Middle frontal gyrus (tissue), 1 donor: ENCODE measurements around the gene GPR101.
"Not testable (repeated sequence)": the region's sequence is repeated elsewhere in the genome, so short reads cannot be mapped to it uniquely, and the experiment has no call there.

Experiments used
- DNase-seq: peaks from one replicate; pipeline ENCODE4 v3.0.0-alpha.2; 2015; ENCODE audit warnings: low spot score; ENCODE audit errors: extremely low spot score

GPR101 gene

DNA sequence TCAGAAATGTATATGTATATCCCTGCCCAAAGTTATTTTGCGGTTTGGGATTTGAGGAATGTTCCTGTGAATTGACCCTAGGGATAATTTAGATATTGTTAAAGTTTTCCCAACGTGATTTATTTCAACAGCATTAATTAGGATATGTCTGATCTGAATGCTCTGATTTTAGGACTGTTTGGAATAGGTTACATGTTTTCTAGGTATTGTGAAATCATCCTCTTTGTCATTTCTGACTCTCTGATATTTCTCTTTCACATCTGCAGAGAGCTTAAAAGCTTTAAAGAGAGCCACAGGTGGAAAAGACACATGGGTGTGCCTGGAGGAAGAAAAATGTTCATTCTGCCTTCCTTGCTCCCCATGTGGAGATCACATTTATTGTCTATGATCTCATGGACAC, 5.1 kb downstream of the GPR101 start:
- no peak for DNase-seq

DNA sequence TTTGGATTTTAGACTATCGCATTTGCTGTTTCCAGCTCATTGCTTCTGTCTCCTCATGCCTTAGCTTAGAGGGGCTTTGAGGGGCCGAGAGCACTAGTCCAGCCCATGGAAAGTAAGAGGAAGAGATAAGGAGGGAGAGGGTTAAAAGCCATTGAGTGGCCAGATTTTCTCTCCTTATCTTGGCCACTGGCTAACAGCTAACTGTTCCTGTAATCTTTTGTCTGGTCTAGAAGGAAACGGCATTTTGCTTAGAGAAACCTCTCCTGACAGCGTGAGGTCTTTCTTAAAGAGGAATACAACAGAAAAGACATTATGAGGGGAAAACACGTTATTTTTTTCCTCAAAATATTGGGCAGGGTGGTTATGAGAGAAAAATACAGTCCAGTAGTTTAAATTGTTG, 7.9 kb downstream of the GPR101 start:
- no peak for DNase-seq

DNA sequence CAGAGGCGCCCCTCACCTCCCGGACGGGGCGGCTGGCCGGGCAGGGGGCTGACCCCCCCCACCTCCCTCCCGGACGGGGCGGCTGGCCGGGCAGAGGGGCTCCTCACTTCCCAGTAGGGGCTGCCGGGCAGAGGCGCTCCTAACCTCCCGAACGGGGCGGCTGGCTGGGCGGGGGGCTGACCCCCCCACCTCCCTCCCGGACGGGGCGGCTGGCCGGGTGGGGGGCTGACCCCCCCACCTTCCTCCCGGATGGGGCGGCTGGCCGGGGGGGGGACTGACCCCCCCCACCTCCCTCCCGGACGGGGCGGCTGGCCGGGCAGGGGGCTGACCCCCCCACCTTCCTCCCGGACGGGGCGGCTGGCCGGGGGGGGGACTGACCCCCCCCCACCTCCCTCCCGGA, 33.6 kb downstream of the GPR101 start:
- DNase-seq = not testable (repeated sequence)

DNA sequence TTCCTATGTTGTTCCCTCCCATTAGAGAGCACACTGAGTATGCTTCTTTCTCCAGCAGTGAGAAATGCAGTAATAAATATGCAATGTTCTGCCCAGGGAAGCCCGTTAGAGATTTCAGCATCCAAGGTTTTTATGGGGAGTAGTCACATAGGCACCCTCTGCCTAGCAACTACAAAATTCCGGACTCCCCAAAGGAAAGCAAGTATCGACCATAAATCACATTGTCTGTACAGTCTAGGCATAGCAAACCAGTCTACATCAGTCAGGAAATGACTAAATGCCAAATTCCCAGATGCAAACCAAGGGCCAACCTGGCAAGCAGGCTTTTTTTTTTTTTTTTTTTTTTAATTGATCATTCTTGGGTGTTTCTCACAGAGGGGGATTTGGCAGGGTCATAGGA, 34.8 kb downstream of the GPR101 start:
- DNase-seq = no peak
